Measurements from ENCODE around the gene TCP11L1. TPM values are rescaled to one million over a fixed set of nuclear protein-coding genes. Genes with fewer than 3 reads are reported as not detected.

TCP11L1 gene
- total RNA-seq, 1 experiment from 2014 or later, result 15.2 TPM

- Histone ChIP-seq H3K36me3 (ENCODE audit: low read depth, low read length) (no peaks in the 10 kb centered on the region), H3F3A (ENCODE audit: low read length, unreplicated experiment) (no peaks in the 10 kb centered on the region), H3K79me2 (ENCODE audit: low read length) (no peaks in the 10 kb centered on the region), H3K27ac (ENCODE audit: low read length) (no peak overlapping the region), H3K9me3 (ENCODE audit: low read length) (no peaks in the 10 kb centered on the region), H3K9me2 (replicated peaks; ENCODE audit: low read length) (no peaks in the 10 kb centered on the region), H3K27me3 (ENCODE audit: low read length) (no peaks in the 10 kb centered on the region), H3K4me1 (ENCODE audit: insufficient read depth, low read length) (no peaks in the 10 kb centered on the region), H3K4me3 (ENCODE audit: low read length) (no peak overlapping the region), H3K4me2 (ENCODE audit: low read length) (no peak overlapping the region), H3K9ac (ENCODE audit: low read length) (no peak overlapping the region), H4K20me1 (ENCODE audit: low read length) (no peaks in the 10 kb centered on the region), H2AFZ (ENCODE audit: low read length) (no peak overlapping the region)
- ATAC-seq (no peak), DNase-seq (no peak)
- no TSS peak for BruUV-seq (replicated peaks)
- TF ChIP-seq CTCF (conservative IDR thresholded peaks at IDR 0.05; ENCODE audit: low read depth, low read length) (no peak), EZH2phosphoT487 (IDR thresholded peaks at IDR 0.05; ENCODE audit: borderline replicate concordance, low read length) (no peak), EZH2 (IDR thresholded peaks at IDR 0.05; ENCODE audit: low read length, unreplicated experiment) (no peak)
- intact Hi-C loops (cut with micrococcal nuclease), result no loop called here
- POLR2A ChIA-PET (ENCODE audit: unreplicated experiment), result no interaction called here
- CTCF ChIA-PET, result no interaction called here
These were observed 47.9 kb upstream of the TCP11L1 start for GRCh38 chr11:32991427-32991826.

- Histone ChIP-seq H3K4me3 (ENCODE audit: low read length) (no peak overlapping the region), H2AFZ (ENCODE audit: low read length) (no peak overlapping the region), H3K27ac (ENCODE audit: low read length) (no peak overlapping the region), H3K4me1 (ENCODE audit: insufficient read depth, low read length) (no peaks in the 10 kb centered on the region), H3K9me3 (ENCODE audit: low read length) (no peaks in the 10 kb centered on the region), H4K20me1 (ENCODE audit: low read length) (no peaks in the 10 kb centered on the region), H3K79me2 (ENCODE audit: low read length) (no peaks in the 10 kb centered on the region), H3K9me2 (replicated peaks; ENCODE audit: low read length) (no peaks in the 10 kb centered on the region), H3K36me3 (ENCODE audit: low read depth, low read length) (no peaks in the 10 kb centered on the region), H3K4me2 (ENCODE audit: low read length) (no peak overlapping the region), H3K9ac (ENCODE audit: low read length) (no peak overlapping the region), H3K27me3 (ENCODE audit: low read length) (no peaks in the 10 kb centered on the region), H3F3A (ENCODE audit: low read length, unreplicated experiment) (no peaks in the 10 kb centered on the region)
- no TSS peak for BruUV-seq (replicated peaks)
- ATAC-seq (no peak), DNase-seq (no peak)
- ChIA-PET POLR2A (ENCODE audit: unreplicated experiment) (no interaction called here), CTCF (no interaction called here)
- TF ChIP-seq EZH2 (IDR thresholded peaks at IDR 0.05; ENCODE audit: low read length, unreplicated experiment) (no peak), EZH2phosphoT487 (IDR thresholded peaks at IDR 0.05; ENCODE audit: borderline replicate concordance, low read length) (no peak), CTCF (conservative IDR thresholded peaks at IDR 0.05; ENCODE audit: low read depth, low read length) (no peak)
- intact Hi-C loops (cut with micrococcal nuclease), result no loop called here
These were observed 47.5 kb upstream of the TCP11L1 start for GRCh38 chr11:32991898-32992297.

GRCh38 chr11:33000181-33000580 is 39.2 kb upstream of the TCP11L1 start:
- intact Hi-C loops (cut with micrococcal nuclease), result no loop called here
- ATAC-seq, result peak; percentile 82
- Histone ChIP-seq H3K9ac (ENCODE audit: low read length) (no peak overlapping the region), H3K4me3 (ENCODE audit: low read length) (no peak overlapping the region), H2AFZ (ENCODE audit: low read length) (no peak overlapping the region; the same call in 1 of the 2 replicates), H3K9me3 (ENCODE audit: low read length) (no peaks in the 10 kb centered on the region), H3K4me1 (ENCODE audit: insufficient read depth, low read length) (peaks cover 13% of the 10 kb centered on the region), H3K9me2 (replicated peaks; ENCODE audit: low read length) (no peaks in the 10 kb centered on the region), H3K36me3 (ENCODE audit: low read depth, low read length) (no peaks in the 10 kb centered on the region), H3F3A (ENCODE audit: low read length, unreplicated experiment) (no peaks in the 10 kb centered on the region), H3K27me3 (ENCODE audit: low read length) (no peaks in the 10 kb centered on the region), H3K27ac (ENCODE audit: low read length) (no peak overlapping the region), H3K4me2 (ENCODE audit: low read length) (peak overlapping the region; percentile 32; the same call in 1 of the 2 replicates), H4K20me1 (ENCODE audit: low read length) (no peaks in the 10 kb centered on the region), H3K79me2 (ENCODE audit: low read length) (no peaks in the 10 kb centered on the region)
- DNase-seq, result peak; percentile 57
- ChIA-PET CTCF (no interaction called here), POLR2A (ENCODE audit: unreplicated experiment) (interaction anchor here (0.6 kb wide), 1 partner anchor 44 kb away, joined by 5 read pairs; no protein-coding TSS in a partner anchor)
- TF ChIP-seq EZH2 (IDR thresholded peaks at IDR 0.05; ENCODE audit: low read length, unreplicated experiment) (no peak), EZH2phosphoT487 (IDR thresholded peaks at IDR 0.05; ENCODE audit: borderline replicate concordance, low read length) (no peak), CTCF (conservative IDR thresholded peaks at IDR 0.05; ENCODE audit: low read depth, low read length) (no peak)
- BruUV-seq (replicated peaks), result no TSS peak

All from PC-3 (cell line).